ENCODE measurements around the gene POLD1.
A peak's percentile ranks its signal among the peaks of the same experiment; 100 is the strongest.

The POLD1 gene

GRCh38 chr19:50431343-50432220 lies 47.4 kb downstream of the POLD1 start:
- no peak for TF ChIP-seq CTCF (conservative IDR thresholded peaks at IDR 0.05; ENCODE audit: low read depth)
- peak; percentile 91 for DNase-seq (ENCODE audit: low spot score)
- no peak overlapping the region for H3K27ac ChIP-seq
- ChIA-PET POLR2A (ENCODE audit: low non-redundant PET) (no interaction called here), CTCF (no interaction called here)

DNA sequence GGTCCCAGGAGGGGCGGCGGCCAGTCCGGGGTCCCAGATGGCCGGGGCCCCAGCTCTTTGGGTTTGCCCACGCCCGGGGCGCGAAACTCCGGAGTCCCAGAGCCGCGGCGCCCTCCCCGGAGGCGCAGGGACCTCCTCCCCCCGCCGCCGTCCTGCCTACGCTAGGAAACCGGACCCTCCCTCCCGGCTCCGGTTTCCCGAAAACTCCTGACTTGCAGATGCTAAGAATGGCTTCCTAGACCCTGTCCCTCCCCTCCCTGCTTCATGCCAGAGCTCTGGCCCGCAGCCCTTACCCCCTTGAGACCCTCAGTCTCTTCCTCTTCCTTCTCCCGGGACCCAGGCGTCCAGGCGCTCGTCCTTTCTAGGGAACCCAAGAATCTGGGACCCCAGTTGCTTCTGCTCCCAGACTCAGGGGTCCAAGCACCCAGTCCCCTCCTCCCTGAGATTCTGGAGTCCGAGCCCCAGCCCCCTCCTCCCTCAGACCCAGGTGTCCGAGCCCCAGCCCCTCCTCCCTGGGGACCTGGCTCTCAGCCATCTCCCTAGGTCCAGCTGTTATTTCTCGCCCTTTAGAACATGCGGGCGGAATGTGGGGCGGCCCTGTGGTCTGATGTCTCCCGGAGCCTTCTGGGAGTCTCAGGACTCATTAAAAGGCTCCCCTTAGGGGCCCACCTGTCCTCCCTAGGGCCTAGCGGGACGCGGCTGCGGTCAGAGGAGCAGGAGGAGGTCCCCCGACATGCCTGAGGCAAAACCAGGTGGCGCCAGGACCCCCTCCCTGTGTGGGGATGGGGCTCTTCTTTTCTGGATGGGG lies 48.3 kb downstream of the POLD1 start, which contains the start of gene MYBPC2:
TSS of gene MYBPC2 (plus strand) at position 672 of the 808 bp plus-strand sequence. CDS start at position 734, 62 bp downstream.
- no peak for TF ChIP-seq CTCF (conservative IDR thresholded peaks at IDR 0.05; ENCODE audit: low read depth)
- ChIA-PET CTCF (no interaction called here), POLR2A (ENCODE audit: low non-redundant PET) (no interaction called here)
- DNase-seq (ENCODE audit: low spot score), result no peak
- H3K27ac ChIP-seq, result no peak within 1 kb of the TSS

GRCh38 chr19:50433201-50434180 lies 49.3 kb downstream of the POLD1 start:
- ChIA-PET CTCF (no interaction called here), POLR2A (ENCODE audit: low non-redundant PET) (no interaction called here)
- no peak overlapping the region for H3K27ac ChIP-seq
- no peak for DNase-seq (ENCODE audit: low spot score)
- TF ChIP-seq CTCF (conservative IDR thresholded peaks at IDR 0.05; ENCODE audit: low read depth), result no peak

GRCh38 chr19:50434525-50434924 lies 50.4 kb downstream of the POLD1 start:
- H3K27ac ChIP-seq, result no peak overlapping the region
- DNase-seq (ENCODE audit: low spot score), result no peak
- POLR2A ChIA-PET (ENCODE audit: low non-redundant PET), result no interaction called here
- TF ChIP-seq CTCF (conservative IDR thresholded peaks at IDR 0.05; ENCODE audit: low read depth), result no peak
- CTCF ChIA-PET, result interaction anchor here (0.5 kb wide), 1 partner anchor 104 kb away, joined by 5 read pairs; no protein-coding TSS in a partner anchor

DNA sequence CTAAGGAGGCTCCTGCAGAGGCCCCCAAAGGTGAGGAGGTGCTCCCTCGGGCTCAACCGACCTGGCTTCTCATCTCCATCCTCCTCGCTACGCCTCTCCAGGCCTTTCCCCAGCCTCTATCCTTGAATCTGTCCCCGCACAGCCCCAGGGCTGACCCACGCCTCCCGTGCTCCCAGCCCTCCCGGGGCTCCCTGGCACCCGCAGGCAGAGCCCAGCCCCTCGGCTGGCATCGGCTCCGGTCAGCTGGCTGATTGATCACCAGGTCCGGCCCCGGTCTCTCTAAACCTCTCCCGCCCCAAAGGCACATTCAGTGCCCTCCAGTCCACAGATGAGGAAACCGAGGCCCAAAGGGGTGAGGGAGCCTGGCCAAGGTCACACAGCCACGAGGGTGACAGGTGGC lies 51.1 kb downstream of the POLD1 start:
- no peak for DNase-seq (ENCODE audit: low spot score)
- ChIA-PET POLR2A (ENCODE audit: low non-redundant PET) (no interaction called here), CTCF (no interaction called here)
- H3K27ac ChIP-seq, result no peak overlapping the region
- TF ChIP-seq CTCF (conservative IDR thresholded peaks at IDR 0.05; ENCODE audit: low read depth), result no peak

DNA sequence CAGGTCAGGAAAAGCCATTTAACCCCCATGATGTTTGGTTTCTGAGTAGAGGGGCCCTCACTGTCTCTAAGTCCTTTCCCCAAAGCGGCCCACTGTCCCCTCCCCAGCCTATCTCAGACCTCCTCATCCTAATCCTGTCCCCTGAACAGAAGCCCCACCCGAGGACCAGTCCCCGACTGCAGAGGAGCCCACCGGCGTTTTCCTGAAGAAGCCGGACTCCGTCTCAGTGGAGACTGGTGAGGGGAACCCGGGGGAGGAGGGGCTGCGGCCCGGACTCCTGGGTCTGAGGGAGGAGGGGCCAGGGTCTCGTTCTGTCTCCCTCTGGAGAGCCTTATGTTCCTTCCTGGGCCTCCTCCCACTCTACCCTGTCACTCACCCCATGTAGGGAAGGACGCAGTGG lies 51.5 kb downstream of the POLD1 start:
- ChIA-PET POLR2A (ENCODE audit: low non-redundant PET) (no interaction called here), CTCF (no interaction called here)
- H3K27ac ChIP-seq, result no peak overlapping the region
- no peak for TF ChIP-seq CTCF (conservative IDR thresholded peaks at IDR 0.05; ENCODE audit: low read depth)
- no peak for DNase-seq (ENCODE audit: low spot score)
